GM19468 (cell line): ENCODE results near the gene POMGNT1.

Experiments used
- ATAC-seq: cut with Tn5 transposase; IDR thresholded peaks from one replicate; pipeline ENCODE4 v1.9.1; 2021; ENCODE audit warnings: mild to moderate bottlenecking, moderate library complexity, moderate number of reproducible peaks; ENCODE audit not compliant: unreplicated experiment; ENCODE audit errors: extremely low read depth

Gene POMGNT1

DNA sequence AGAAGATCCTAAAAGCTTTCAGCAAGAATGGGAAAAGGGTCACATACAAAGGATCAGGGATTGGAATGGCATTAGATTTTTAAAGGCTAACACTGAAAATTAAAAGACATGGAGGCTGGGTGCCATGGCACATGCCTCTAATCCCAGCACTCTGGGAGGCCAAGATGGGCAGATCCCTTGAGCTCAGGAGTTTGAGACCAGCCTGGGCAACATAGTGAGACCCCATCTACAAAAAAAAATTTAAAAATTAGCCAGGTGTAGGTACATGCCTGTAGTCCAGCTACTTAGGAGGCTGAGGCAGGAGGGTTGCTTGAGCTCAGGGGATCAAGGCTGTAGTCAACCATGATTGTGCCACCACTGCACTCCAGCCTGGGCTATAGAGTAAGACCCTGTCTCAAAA is 17.3 kb upstream of the POMGNT1 start:
- ATAC-seq: no peak

DNA sequence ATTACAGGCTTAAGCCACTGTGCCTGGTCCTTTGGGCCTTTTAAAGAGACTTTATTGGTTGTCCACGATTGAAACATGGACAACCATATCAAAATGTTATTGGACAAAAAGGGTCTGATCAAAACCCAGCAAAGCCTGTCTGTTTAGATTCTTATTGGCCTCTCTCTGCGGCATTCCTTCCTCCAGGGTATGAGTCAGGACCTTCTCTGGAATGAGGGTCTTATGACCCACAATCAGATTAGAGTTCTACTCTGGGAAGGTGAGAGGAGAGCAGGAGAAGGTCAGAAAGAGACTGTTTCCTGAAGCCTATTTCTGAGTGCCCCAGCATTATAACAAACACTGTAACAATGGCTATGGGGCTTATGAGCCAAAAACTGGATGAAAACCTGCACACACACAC is 12.8 kb upstream of the POMGNT1 start:
- no peak for ATAC-seq

DNA sequence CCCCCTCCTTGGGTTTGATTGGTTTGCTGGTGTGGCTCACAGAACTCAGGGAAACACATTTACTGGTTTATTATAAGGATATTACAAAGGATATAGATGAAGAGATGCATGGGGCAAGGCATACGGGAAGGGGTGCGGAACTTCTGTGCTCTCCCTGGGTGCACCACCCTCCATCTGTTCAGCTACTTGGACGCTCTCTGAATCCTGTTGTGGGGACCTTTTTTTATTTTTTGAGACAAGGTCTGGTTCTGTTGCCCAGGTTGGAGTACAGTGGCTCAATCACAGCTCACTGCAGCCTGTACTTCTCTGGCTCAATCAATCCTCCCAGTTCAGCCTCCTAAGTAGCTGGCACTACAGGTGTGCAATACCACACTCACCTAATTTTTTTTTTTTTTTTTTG is 12.3 kb upstream of the POMGNT1 start:
- no peak for ATAC-seq

DNA sequence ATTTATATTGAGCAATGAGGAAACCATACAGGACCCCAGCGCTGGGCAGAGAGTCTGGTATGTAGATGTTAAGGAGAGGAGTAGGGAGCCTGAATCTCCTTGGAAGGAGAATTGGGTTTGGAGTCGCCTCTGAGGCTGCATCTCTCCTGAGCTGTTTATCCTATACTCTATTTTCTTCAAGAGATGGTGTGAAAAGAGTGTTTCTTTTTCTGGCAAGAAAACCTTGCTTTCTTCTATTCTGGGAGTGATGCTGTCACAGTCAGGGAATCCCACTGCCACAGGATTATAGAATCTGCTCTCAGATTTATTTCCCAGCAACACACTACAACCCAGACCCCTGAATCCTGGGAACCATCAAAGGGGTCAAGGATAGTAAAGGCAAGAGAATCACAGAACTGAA is 8.2 kb upstream of the POMGNT1 start:
- ATAC-seq: no peak

DNA sequence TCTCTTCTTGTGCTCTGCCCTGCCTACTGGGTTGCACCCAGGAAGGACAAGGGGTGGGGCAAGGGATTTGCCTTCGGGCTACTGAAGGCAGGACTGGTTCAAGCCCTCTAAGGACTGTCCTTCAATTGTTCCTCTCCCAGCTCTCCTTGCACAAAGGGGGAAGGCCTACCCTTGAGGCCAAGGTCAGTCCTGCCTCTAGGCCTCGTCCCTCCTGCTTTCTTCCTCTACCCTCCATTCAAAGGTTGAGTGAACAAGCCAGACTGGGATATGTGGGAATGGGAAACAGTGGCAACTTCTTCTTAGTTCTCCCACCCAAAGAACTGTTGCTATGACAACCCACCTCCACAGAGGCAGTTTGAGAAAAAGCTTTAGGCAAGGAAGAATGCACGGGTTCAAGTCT is 7.6 kb upstream of the POMGNT1 start:
- ATAC-seq: no peak

DNA sequence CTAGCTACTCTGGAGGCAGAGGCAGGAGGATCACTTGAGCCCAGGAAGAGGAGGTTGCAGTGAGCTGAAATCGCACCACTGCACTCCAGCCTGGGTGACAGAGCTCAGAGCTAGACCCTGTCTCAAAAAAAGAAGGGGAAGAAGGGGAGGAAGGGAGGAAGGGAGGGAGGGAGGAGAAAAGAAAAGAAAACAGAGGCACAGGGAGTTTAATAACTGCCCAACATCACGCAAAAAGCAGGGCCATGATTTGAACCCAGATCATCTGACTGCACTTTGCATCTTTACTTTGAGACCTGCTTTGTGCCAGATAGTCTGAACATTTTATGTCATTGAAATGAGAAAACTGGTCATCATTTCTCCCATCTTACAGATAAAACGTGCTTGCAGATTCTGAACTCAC is 6.9 kb upstream of the POMGNT1 start:
- no peak for ATAC-seq

DNA sequence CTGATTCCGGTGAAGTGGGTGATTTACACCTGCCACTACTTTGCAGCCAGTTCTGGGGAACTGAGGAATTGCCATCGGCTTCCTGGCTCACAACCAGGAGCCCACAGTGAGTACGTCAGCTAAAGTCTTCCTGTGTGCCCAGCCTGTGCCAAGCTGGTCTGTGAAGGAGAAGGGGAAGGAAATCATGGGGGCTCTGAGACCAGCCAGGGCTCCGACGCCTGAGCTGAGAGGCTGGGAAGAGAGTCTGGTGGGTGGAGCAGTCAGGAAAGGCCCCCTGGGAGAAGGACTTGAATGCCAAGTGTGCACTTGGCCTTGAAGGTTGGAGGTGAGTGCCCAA is 6.1 kb upstream of the POMGNT1 start:
- ATAC-seq: no peak

DNA sequence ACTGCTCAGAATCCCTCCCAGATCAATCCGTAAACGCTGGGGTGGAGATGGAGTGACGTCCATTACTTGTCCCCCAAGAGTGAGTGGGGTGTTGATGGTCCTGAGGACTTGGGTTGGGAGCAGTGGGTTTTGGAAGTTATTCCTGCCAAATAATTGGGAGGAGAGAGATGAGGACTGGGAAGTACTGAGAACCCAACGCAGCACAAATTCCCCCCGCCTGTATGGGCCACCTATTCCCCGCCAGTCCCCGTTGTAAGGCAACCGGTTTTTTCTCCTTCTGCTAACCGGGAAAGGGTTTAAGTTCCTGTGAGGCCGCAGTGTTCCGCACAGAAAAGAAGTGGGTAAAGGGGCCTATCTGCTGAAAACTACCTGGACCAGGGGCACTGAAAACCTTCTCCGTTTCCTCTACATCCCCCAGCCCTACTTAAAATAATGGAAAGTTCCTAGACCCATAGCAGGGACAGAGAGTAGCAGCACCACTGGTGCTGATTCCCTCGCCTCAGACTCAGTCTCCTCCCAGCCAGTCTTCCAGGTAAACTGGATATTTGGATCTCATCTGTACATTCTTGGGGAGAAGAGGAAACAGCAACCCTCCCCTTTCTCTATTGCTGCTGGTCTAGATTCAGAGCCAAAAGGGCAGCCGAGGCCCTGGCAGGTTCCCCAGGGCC is 5.6 kb upstream of the POMGNT1 start:
- no peak for ATAC-seq

DNA sequence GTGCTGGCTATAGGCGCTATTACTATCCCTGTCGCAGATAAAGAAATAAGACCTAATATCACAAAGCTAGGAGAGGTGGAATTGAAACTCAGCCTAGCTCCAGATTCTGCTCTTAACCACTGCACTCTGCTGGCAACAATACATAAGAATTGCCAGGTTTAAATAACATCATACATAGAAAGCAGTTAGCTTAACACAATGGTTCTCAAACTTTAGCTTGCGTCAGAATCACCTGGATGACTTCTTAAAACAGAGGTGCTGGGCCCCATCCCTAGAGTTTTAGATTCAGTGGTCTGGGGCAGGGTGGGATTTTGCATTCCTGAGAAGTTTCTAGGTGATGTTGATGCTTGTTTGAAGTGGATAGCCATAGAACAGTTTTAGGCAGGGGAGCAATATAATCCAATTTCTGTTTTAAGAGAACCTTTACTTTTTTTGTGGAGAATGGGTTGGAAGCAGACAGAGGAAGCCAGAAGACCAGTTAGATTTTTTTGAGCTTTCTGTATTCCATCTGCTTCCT is 1.1 kb upstream of the POMGNT1 start:
- no peak for ATAC-seq

DNA sequence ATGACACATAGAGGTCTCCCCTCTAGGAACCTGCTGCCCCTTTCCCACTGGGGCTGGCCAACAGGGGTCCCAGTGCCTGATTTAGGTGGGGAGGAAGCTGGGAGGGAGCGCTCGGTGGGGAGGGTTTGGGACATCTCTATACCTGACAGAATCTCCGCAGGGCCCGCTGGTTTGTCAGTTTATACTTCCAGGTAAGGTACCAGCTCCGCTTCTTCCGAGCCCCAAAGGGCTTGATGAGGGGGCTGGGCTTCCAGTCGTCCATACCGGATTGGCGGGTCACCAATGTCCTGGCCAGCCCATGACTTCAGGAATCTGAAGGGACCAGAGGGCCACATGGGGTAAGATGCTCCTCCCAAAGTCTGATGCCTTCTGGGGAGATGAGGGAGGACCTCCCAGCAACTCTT is 672 bp downstream of the POMGNT1 start:
- ATAC-seq: no peak

DNA sequence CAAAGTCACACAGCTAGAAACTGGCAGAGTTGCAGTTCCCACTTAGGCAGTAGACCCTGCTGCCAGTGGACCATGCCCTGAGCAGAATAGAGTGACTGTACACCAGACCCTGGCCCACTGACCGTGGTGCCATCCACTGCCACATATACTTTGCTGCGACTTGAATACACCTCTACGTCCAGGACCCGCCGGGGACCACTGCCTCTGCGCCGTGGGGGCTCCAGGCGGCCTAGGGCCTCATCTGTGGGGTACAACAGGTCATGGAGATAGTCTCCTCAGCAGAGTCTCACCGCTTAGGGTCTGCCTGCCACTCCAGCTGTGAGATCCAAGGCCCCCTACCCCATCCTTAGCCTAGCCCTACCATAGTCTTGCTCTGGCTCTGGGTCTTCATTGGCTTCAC is 1.6 kb downstream of the POMGNT1 start:
- no peak for ATAC-seq

DNA sequence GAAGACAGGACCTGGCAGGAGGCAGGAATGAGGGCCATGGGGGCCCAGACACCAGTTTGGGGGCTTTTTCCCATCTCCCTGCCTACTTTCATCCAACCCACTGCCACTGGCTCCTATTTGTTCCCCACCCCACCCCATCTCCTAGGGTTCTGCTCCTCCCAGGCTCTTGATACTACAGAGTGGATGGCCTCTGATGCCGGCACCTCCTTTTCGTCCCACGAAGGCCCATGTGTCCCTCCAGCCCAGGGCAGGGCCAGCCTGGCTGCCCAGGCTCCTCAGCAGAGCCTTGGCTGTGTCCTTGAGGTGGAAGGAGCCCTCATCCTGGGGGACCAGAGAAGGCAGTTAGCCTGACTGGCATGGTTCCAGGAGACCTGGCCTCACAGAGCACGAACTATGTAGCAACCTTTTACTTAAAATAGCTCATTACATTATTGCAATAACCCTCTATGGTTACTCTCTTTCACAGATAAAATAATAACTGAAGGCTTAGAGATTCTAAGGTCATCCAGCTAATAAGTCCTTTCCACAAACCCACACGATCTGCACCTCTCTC is 3.5 kb downstream of the POMGNT1 start:
- ATAC-seq: no peak

DNA sequence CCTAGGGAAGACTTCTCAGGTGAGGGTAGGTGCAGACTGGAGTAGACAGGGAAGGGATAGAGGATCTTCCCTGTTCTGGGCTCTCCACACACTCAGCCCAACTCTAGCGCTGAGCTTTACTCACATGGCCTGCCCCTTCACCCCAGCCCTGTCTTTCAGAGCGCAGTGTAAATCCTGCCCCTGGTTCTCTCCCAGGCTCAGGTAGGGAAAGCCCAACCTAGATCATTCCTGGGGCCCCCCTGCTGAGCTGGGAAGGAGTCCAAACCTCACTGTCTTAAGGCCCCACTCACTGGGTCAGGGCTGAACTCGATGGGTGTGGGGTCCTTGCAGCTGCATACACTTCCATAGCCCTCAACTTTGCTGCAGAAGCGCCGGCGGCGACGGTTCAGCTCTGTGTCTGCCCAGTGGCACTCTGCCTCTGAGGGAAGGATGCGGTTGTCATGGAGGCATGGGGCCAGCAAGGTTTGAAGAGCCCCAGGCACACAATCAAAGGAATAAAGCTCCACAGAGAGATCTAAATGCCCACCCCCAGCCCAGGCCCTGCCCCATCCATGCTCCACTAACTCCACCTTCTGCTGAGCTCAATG is 4.2 kb downstream of the POMGNT1 start:
- no peak for ATAC-seq

DNA sequence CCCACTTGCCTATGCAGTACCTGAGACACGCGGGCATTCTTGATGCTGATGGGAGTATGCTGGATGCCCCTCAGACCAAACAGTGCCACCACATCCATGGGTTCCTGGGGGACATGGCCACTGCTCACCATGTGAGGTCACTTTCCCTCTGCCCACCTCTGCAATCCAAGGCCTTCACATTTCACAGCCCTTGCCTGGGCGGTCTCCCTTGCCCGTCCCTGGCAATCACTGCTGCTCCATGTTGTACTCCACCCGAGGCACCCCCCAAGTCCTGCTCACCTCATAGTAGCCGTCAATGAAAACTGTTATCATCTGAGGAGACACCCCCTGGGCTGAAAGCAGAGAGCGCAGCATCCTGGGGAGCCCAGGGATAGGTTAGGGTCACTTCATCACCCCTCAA is 4.9 kb downstream of the POMGNT1 start:
- ATAC-seq: no peak

DNA sequence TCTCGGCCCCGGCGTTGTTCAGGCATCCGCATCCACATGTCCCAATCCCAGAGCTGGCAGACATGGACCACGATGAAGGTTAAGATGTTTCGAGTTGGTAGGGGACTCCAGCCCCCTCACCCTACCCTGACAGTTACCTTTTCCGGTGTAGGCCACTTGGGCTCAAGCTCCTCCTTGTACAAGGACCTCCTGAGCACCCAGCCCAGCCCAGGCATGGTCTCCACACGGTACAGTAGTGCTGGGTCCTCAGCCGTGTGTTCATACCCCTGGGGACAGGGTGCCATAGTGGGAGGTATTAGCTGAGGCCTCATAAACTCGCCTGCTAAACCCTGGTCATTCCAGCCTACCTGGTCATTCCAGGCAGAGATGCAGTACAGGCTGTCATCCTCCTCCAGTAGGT is 6.1 kb downstream of the POMGNT1 start:
- no peak for ATAC-seq

DNA sequence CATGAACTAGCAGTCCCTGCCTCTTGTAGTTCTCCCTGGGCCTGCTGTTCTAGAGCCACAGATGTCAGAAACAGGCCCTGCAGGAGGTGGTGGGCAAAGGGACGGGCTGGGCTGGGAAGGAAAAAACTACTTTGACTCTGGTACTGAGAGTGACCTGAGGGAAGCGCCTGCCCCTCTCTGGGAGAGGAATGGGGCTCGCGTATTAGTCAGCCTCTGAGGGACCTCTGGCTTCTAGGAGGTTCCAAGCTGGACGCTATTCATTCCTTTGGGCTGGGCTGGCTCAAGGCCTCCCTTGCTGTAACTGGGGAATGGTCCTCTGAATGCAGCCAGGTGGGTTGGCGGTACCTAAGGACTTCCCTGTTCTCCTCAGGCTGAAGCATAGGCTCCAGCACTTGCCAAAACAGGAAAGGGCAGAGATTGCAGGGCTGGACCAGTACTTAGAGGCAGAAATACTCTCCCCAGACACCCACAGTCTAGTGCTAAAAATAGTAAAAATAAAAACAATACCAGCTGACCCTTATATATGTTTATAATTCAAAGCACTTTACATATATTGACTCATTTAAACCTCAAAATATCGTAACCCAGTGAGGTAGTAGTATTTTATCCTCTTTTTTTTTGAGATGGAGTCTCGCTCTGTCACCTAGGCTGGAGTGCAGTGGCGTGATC is 7.1 kb downstream of the POMGNT1 start:
- ATAC-seq: no peak

DNA sequence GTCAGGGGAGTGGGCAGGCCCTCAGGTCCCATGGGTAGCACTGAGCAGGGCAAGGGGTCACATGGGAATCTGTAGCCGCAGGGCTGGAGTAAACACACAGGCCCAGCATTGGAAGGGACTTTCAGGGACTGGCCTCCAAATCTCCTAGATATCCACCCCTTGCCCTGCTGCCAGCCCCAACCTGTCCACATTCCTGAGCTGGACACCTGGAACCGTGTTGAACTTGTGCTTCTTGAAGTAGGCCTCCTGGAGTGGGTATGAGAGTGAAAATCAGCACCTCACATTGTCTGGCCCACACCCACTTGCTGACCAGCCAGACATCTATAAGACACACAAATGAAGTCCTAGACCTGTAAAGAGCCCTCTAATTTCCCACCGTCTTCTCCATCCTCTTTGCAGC is 7.7 kb downstream of the POMGNT1 start:
- no peak for ATAC-seq

DNA sequence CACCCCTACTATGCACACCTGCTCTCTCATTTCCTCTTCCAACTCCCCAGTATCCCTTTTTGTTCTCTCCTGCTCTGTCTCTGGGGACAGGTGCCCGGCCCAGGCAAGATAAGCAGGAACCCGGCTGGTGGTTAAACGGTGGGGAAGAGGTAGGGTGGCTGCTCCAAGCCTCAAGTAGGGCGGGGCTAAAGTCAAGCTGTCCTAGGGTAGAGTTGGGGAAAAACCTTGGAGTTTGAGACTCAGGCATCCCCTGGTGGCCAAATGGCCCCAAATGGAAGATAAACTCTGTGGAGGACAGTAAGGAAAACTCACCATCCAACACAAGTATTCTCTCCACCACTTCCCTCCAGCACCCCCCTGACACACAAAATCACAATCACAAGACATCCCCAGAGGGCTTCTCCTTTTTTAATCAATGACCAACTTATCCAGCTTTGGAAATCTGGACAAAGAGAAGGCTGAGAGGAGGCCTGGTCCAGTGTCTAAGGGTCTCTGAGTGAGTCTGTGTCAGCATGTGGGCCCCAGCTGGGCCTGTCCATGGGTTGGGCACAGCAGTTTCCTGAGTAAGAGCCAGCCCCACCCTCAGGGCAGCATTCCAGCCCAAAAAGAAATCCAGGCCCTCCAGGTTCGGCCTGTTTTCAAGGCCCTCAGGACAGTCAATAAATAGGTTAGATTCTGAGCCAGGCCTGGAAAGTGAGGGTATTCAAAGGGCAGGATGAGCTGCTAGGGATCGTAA is 9.8 kb downstream of the POMGNT1 start:
- ATAC-seq: no peak

DNA sequence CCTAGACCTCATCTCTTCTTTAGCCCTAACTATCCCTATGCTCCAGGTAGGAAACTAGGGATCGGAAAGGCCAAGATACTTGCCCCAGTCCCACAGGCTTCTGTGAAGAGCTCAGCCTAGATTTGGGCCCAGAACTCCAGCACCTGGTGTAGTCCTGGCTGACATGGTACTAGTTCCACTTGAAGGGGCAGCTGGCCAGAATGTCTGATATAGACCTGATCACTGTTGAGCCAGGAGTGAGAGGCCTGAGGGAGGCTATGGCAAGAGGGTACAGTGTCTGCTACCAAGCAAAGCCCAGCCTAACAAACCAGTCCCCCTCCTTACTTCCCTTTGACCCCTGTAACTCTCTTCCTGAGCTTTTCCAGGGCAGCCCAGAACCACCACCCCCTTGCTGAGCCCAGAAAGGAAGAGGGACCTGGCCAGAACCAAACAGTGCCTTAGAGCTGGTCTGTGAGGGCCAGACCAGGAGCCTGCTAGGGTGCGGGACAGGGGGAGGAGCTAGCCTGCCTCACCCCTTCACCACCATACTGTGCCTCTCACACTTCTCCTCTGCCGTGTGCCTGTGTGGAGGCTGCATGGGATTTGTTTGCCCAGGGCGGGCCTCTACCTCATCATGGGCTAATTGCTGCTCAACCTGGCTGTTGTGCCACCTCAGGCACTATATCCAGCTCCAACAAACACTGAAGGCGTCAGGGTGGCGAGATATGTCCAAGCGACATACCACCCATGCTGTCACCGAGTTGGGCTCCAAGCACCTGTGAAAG is 10.9 kb downstream of the POMGNT1 start:
- no peak for ATAC-seq

DNA sequence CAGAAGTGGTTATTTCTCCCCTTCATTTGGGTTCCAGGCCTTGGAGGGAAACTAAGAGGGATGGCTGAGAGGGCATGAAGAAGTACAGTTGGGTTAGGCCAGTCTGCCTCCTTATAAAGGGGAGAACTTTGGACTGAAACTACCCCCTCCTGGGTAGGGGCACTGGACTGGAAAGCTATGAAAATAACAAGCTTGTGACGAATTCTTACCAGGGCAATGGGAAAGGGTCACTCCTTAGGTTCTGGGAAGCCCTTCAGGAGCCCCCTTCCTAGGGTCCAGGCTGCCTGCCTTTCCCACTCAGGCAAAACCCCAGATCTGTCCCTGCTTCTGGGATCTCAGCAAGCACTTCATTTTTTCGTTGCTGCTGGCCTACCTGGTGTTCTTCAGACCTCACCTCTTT is 12.2 kb downstream of the POMGNT1 start:
- no peak for ATAC-seq
